HG03354 (cell line): ENCODE data around the gene DDAH2.
A peak's percentile ranks its signal among the peaks of the same experiment; 100 is the strongest.
"Not testable (repeated sequence)": the region's sequence is repeated elsewhere in the genome, so short reads cannot be mapped to it uniquely, and the experiment has no call there.

Source experiments
- ATAC-seq: cut with Tn5 transposase; IDR thresholded peaks from one replicate; pipeline ENCODE4 v1.9.1; 2021; ENCODE audit warnings: mild to moderate bottlenecking; ENCODE audit not compliant: unreplicated experiment, poor library complexity, severe bottlenecking

DDAH2 gene

GRCh38 chr6:31718265-31718664 lies 10.8 kb downstream of the DDAH2 start:
- ATAC-seq = no peak

GRCh38 chr6:31717499-31718222 lies 11.4 kb downstream of the DDAH2 start:
- ATAC-seq = no peak

- no peak for ATAC-seq
Observed at GRCh38 chr6:31715022-31715958, 13.8 kb downstream of the DDAH2 start, which contains the start of gene LY6G6D. TSS of gene LY6G6D (plus strand) at chr6:31715348. CDS start at chr6:31715356, 8 bp downstream.

GRCh38 chr6:31713991-31714684 lies 15.0 kb downstream of the DDAH2 start:
- ATAC-seq = no peak

- ATAC-seq = no peak
Observed at GRCh38 chr6:31713465-31713864, 15.6 kb downstream of the DDAH2 start.

DNA sequence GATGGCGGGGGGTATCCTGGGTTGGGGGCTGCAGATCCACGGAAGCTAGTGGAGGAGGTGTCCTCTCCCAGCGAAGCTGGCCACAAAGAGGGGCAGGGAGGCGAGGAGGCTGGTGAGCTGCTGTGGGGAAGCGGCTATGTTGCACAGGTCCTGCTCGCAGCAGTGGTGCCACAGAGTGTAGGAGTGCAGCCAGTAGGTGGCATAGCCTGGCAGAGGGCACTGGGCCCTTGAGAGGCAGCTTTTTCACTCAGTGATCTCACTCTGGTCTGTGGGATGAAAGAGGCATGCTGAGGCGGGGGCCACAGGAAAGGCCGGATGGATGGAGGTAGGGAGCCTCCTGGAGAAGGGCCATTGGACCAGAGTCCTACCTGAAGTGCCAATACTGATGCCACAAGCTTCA lies 16.8 kb downstream of the DDAH2 start:
- no peak for ATAC-seq

DNA sequence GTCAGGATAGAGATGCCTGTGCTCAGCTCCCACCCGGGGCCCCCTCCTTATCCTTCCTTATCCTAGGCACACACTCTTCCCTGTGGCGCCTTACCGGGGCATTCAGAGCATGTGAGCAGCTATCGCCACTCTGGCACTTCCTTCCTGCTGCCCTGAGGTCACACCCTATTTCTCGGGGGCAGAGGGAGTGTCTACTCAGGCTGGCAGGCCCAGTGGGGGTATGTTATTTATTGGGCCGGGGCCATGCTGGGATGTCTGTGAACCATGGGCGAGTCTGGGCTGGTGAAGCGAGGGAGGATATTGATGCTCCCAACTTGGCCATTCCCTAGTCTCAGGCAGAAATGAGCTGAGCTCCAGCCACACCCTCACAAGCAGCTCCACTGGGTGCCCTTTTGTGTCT lies 17.9 kb downstream of the DDAH2 start:
- no peak for ATAC-seq

GRCh38 chr6:31710523-31711219 lies 18.4 kb downstream of the DDAH2 start:
- no peak for ATAC-seq

GRCh38 chr6:31709157-31709556 lies 19.9 kb downstream of the DDAH2 start:
- not testable (repeated sequence) for ATAC-seq

- no peak for ATAC-seq
Observed at GRCh38 chr6:31708224-31708623, 20.9 kb downstream of the DDAH2 start.

GRCh38 chr6:31707701-31708100 lies 21.4 kb downstream of the DDAH2 start:
- ATAC-seq = no peak

- no peak for ATAC-seq
Observed at GRCh38 chr6:31706599-31706998, 22.5 kb downstream of the DDAH2 start, which contains the start of gene LY6G6F. TSS of gene LY6G6F (plus strand) at chr6:31706866. CDS start at chr6:31706907, 41 bp downstream.

DNA sequence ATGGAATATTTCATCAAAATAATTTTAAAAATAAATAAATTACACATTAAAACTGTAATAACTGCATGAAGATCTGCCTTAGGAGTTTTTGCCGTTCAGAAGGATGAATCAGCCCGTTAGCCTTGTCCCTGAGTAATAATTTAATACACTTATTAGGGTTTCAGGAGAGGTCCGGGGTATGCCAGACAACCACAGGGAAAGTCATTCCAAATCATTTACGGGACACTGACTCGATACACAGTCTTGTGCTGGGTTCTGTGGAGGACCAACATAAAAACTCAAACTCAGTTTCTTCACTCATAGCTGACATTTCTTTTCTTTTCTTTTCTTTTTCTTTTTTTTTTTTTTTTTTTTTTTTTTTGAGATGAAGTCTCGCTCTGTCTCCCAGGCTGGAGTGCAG lies 23.2 kb downstream of the DDAH2 start:
- ATAC-seq = no peak

- ATAC-seq = peak; percentile 87
Observed at GRCh38 chr6:31702819-31703716, 26.0 kb downstream of the DDAH2 start, which contains the start of gene ABHD16A. TSS of gene ABHD16A (minus strand) at chr6:31703324. CDS start at chr6:31703281, 43 bp downstream.

DNA sequence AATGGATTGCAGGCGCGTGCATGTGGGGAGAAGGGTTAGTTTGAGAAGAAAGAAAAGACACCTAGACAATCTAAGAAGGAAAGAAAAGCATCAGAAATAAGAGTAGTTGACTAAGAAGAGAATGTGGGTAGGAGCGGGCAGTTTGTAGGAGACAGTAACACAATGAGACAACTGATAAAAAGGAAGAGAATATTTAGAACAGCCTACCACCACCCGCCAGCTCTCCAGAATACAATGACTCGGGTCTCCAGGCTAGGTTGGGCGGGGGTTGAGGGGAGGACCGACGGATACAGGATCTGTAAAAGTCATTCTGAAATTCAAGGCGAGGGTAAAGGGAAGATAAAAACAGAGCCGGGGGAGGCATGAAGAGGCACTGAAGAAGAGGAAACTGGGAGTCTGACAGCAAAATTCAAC lies 26.7 kb downstream of the DDAH2 start:
- ATAC-seq = no peak

- ATAC-seq = no peak
Observed at GRCh38 chr6:31701666-31702404, 27.3 kb downstream of the DDAH2 start.

GRCh38 chr6:31700740-31701401 lies 28.2 kb downstream of the DDAH2 start:
- no peak for ATAC-seq
